ENCODE results near the gene CAMK2N1.

- TF ChIP-seq CTCF (IDR thresholded peaks at IDR 0.05 in 8 of 11, conservative IDR thresholded peaks at IDR 0.05 in 3 of 11) (no peak), POLR2A (IDR thresholded peaks at IDR 0.05) (no peak), POLR2AphosphoS5 (IDR thresholded peaks at IDR 0.05) (no peak)
These were observed 7.9 kb downstream of the CAMK2N1 start for GRCh38 chr1:20478057-20478635.
